ENCODE measurements around the gene KERA. TPM values are rescaled to one million over a fixed set of nuclear protein-coding genes. Genes with fewer than 3 reads are reported as not detected.
"Not testable (repeated sequence)": the region's sequence is repeated elsewhere in the genome, so short reads cannot be mapped to it uniquely, and the experiment has no call there.

The KERA gene
- total and polyA plus RNA-seq, 2 experiments from 2014 or later, result not detected

DNA sequence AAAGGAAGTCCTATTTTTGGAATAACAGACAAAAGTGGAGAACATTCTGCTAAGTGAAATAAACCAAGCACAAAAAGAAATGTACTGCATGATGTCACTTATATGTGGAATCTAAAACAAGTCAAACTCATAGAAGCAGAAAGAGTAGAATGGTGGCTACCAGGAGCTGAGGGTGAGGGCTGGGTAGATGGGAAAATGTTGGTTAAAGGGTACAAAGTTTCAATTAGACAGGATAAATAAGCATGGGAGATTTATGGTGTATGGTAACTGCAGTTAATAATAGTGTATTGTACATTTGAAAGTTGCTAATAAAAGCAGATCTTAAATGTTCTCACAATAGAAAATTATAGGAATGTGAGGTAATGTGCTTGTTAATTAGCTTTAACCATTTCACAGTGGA is 40.6 kb upstream of the KERA start:
- Histone ChIP-seq H3K4me3 (no peak overlapping the region), H3K9me3 (ENCODE audit: low read depth) (no peaks in the 10 kb centered on the region), H3K27ac (no peak overlapping the region), H3K4me1 (ENCODE audit: low read depth) (no peaks in the 10 kb centered on the region), H3K36me3 (no peaks in the 10 kb centered on the region), H3K27me3 (no peaks in the 10 kb centered on the region)
- TF ChIP-seq CTCF (IDR thresholded peaks at IDR 0.05; ENCODE audit: low read depth, low read length), result no peak
- DNase-seq (ENCODE audit: low read depth in 1 of 2, low spot score in 1 of 2), result no peak

- TF ChIP-seq CTCF (IDR thresholded peaks at IDR 0.05; ENCODE audit: low read depth, low read length), result no peak
These were observed 37.1 kb upstream of the KERA start for GRCh38 chr12:91094957-91095356.

GRCh38 chr12:91094032-91094662 is 36.3 kb upstream of the KERA start:
- Histone ChIP-seq H3K36me3 (no peaks in the 10 kb centered on the region), H3K4me1 (ENCODE audit: low read depth) (no peaks in the 10 kb centered on the region), H3K4me3 (no peak overlapping the region), H3K27me3 (no peaks in the 10 kb centered on the region), H3K27ac (no peak overlapping the region), H3K9me3 (ENCODE audit: low read depth) (no peaks in the 10 kb centered on the region)
- no peak for TF ChIP-seq CTCF (IDR thresholded peaks at IDR 0.05; ENCODE audit: low read depth, low read length)
- DNase-seq (ENCODE audit: low read depth in 1 of 2, low spot score in 1 of 2), result no peak

More at GRCh38 chr12:91094957-91095356, 37.1 kb upstream of the KERA start:
- no peaks in the 10 kb centered on the region for H3K36me3 ChIP-seq
- H3K27me3 ChIP-seq, result no peaks in the 10 kb centered on the region
- no peaks in the 10 kb centered on the region for H3K4me1 ChIP-seq (ENCODE audit: low read depth)
- no peaks in the 10 kb centered on the region for H3K9me3 ChIP-seq (ENCODE audit: low read depth)
- H3K4me3 ChIP-seq, result no peak overlapping the region
- no peak overlapping the region for H3K27ac ChIP-seq
- DNase-seq (ENCODE audit: low read depth in 1 of 2, low spot score in 1 of 2), result no peak

DNA sequence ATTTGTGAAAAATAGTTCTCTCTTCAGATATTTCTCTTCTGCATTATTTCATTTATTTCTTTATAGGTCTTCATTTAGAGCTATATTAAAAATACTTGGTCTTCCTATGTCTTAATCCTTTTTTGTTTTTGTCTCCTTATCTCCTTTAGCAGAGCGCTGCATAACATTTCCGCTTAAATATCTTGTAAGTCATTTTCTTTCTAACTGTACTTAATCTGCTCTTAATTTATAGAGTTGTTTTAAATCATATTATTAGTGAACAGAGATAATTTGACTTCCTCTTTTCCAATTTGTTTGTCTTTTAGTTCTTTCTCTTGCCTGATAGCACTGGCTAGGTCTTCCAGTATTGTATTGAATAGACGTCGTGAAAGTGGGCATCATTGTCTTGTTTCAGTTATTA is 35.5 kb upstream of the KERA start:
- no peaks in the 10 kb centered on the region for H3K4me1 ChIP-seq (ENCODE audit: low read depth)
- no peak for DNase-seq (ENCODE audit: low read depth in 1 of 2, low spot score in 1 of 2)
- no peaks in the 10 kb centered on the region for H3K9me3 ChIP-seq (ENCODE audit: low read depth)
- no peak overlapping the region for H3K4me3 ChIP-seq
- H3K36me3 ChIP-seq, result no peaks in the 10 kb centered on the region
- H3K27ac ChIP-seq, result no peak overlapping the region
- no peak for TF ChIP-seq CTCF (IDR thresholded peaks at IDR 0.05; ENCODE audit: low read depth, low read length)
- no peaks in the 10 kb centered on the region for H3K27me3 ChIP-seq

- no peak for TF ChIP-seq CTCF (IDR thresholded peaks at IDR 0.05; ENCODE audit: low read depth, low read length)
- DNase-seq (ENCODE audit: low read depth in 1 of 2, low spot score in 1 of 2), result no peak
- Histone ChIP-seq H3K4me3 (no peak overlapping the region), H3K36me3 (no peaks in the 10 kb centered on the region), H3K4me1 (ENCODE audit: low read depth) (no peaks in the 10 kb centered on the region), H3K27ac (no peak overlapping the region), H3K27me3 (no peaks in the 10 kb centered on the region), H3K9me3 (ENCODE audit: low read depth) (no peaks in the 10 kb centered on the region)
These were observed 34.3 kb upstream of the KERA start for GRCh38 chr12:91091916-91092715.

DNA sequence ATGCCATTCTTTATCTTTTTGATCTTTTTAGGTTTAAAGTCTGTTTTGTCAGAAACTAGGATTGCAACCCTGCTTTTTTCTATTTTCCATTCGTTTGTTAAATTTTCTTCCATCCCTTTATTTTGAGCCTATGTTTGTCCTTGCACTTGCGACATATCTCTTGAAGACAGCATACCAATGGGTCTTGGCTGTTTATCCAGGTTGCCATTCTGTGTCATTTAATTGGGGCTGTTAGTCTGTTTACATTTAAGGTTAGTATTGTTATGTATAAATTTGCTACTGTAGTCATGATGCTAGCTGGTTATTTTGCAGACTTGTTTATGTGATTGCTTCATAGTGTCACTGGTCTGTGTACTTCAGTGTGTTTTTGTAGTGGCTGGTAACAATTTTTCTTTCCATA is 32.1 kb upstream of the KERA start:
- DNase-seq (ENCODE audit: low read depth in 1 of 2, low spot score in 1 of 2); H3K4me3 ChIP-seq; H3K9me3 ChIP-seq (ENCODE audit: low read depth); H3K27me3 ChIP-seq; H3K4me1 ChIP-seq (ENCODE audit: low read depth); H3K36me3 ChIP-seq; H3K27ac ChIP-seq: not testable (repeated sequence)
